Body of pancreas (tissue), 4 donors: ENCODE data around the gene FYTTD1. TPM values are rescaled to one million over a fixed set of nuclear protein-coding genes. Genes with fewer than 3 reads are reported as not detected.

Experiments
- ATAC-seq: fragments of 150-250 bp; one replicate; pipeline ENCODE4 v1.9.1; 2016
- DNase-seq, 4 donors: peaks; one replicate each; pipeline ENCODE4 v3.0.0-alpha.2; 2019
- H3K27ac ChIP-seq, 4 donors: fragments of 200-600 bp; sonication (generic); 1 replicate in 3 of 4; 2 replicates in 1 of 4; pipeline versions ENCODE4 v1.5.1 to v1.6.1; 2016 to 2019; ENCODE audit warnings: mild to moderate bottlenecking in 1 of 4, mixed read lengths in 1 of 4, moderate library complexity in 1 of 4
- H3K27me3 ChIP-seq, 2 donors: fragments of 200-600 bp; sonication (generic); one replicate each; pipeline ENCODE4 v1.6.0; 2016; ENCODE audit warnings: mild to moderate bottlenecking in 1 of 2
- H3K36me3 ChIP-seq, 2 donors: fragments of 200-600 bp; sonication (generic); replicated peaks in 1 of 2; 2 replicates each; pipeline ENCODE4 v1.5.1; 2016; ENCODE audit warnings: low read depth in 2 of 2; ENCODE audit not compliant: insufficient read depth in 1 of 2
- H3K4me1 ChIP-seq: fragments of 200-600 bp; sonication (generic); one replicate; pipeline ENCODE4 v1.6.0; 2016
- H3K4me3 ChIP-seq, 2 donors: fragments of 200-600 bp; sonication (generic); 1 replicate in 1 of 2; 2 replicates in 1 of 2; pipeline ENCODE4 v1.5.1; 2016 to 2019
- H3K9me3 ChIP-seq, 3 donors: fragments of 200-600 bp; sonication (generic); 1 replicate in 2 of 3; 2 replicates in 1 of 3; pipeline ENCODE4 v1.5.1; 2016
- POLR2A ChIP-seq, 3 donors: fragments of 450-650 bp; IDR thresholded peaks; one replicate each; pipeline ENCODE4 v1.6.1; 2016; ENCODE audit warnings: antibody characterized with exemption in 3 of 3, mild to moderate bottlenecking in 2 of 3
- WGBS, 2 donors: methylation state at CpG; one replicate each; pipeline ENCODE4 v1.1.5; 2017; 5-methylcytosine and 5-hydroxymethylcytosine counted together
- intact Hi-C: fragments of 100-400 bp; cut with DNase I; formaldehyde crosslinking; loops from one replicate; pipeline ENCODE4 v1.15.1; 2023
- total RNA-seq, 2 donors: library from RNA; depleted of rRNA; stranded (reverse); fragments of >200 nt; gene quantifications; one replicate each; pipeline ENCODE4 v1.1.0, GENCODE V29; 2016
- TF ChIP-seq, protein P1 (sequence below), 7 experiments: fragments of 450-650 bp in 4 of 7; fragments of 200-600 bp in 3 of 7; sonication (generic) in 3 of 7; IDR thresholded peaks; one replicate each; pipeline ENCODE4 v1.5.1; 2016 to 2019; ENCODE audit warnings: antibody characterized with exemption in 7 of 7

FYTTD1 gene
- total RNA-seq, 2 donors from 2014 or later = 13.8 to 16.3 TPM

DNA sequence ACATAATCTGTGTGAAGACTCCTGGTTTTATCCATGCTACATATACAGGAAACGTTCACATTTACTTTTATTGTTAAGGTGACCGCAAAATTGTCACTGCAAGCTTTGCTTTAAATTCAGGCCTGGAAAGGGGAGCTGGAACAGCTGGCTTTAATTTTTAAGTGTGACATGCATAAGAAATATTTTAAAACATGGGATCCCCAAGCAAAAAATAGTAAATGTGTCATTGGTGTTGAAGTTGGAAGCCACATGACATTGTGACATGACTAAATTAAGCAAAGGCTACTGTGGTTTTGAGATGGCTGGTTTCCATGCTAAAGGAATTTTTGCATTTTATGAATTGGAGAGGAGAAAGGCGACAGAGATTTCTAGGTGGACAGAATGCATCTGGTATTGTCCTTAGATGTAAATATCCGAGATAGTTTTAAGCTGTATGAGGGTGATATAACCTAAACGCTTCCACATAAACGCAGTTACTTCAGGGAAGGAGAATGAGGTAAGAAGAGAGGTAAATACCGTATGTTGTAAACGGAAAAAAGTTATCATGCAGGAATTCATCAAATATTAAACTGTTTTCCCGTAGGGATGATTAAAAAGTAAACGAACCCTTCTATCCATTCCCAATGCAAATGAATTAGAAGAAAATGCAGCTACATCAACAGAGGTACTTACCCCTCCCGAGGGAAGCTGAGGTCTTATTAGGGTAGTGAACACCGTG, 927 bp upstream of the FYTTD1 start:
- peak overlapping the region; percentile 88 to 94 (median 92) for H3K27ac ChIP-seq
- no peaks in the 10 kb centered on the region for H3K36me3 ChIP-seq
- intact Hi-C loops = no loop called here
- peak overlapping the region; percentile 10 to 48 for H3K4me3 ChIP-seq
- WGBS, 2 donors = 13 to 15% methylated on average over 12 of the region's 12 CpGs
- ATAC-seq (no peak), DNase-seq (no peak)
- H3K4me1 ChIP-seq = peaks cover 39% of the 10 kb centered on the region
- H3K9me3 ChIP-seq = no peaks in the 10 kb centered on the region
- no peaks in the 10 kb centered on the region for H3K27me3 ChIP-seq
- TF ChIP-seq, protein P1, sequence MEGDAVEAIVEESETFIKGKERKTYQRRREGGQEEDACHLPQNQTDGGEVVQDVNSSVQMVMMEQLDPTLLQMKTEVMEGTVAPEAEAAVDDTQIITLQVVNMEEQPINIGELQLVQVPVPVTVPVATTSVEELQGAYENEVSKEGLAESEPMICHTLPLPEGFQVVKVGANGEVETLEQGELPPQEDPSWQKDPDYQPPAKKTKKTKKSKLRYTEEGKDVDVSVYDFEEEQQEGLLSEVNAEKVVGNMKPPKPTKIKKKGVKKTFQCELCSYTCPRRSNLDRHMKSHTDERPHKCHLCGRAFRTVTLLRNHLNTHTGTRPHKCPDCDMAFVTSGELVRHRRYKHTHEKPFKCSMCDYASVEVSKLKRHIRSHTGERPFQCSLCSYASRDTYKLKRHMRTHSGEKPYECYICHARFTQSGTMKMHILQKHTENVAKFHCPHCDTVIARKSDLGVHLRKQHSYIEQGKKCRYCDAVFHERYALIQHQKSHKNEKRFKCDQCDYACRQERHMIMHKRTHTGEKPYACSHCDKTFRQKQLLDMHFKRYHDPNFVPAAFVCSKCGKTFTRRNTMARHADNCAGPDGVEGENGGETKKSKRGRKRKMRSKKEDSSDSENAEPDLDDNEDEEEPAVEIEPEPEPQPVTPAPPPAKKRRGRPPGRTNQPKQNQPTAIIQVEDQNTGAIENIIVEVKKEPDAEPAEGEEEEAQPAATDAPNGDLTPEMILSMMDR (IDR thresholded peaks at IDR 0.05) = no peak
- TF ChIP-seq POLR2A (IDR thresholded peaks at IDR 0.05) = no peak

DNA sequence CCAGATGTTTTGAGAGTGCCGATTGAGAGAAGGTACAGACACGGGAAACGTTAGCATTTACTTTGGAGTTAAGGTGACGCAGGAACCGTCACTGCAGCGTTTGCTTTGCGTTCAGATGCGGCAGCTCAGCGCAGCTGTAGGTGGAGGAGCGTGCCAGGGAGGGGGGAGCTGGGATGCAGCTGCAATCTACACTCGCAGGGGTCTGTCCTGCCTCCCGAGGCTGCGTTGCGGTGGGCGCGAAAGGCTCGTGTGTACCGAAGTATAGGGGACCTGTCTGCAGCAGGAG, 425 bp upstream of the FYTTD1 start:
- no peaks in the 10 kb centered on the region for H3K36me3 ChIP-seq
- H3K4me3 ChIP-seq = peak overlapping the region; percentile 10 to 48
- intact Hi-C loops = no loop called here
- DNase-seq (peak in 3 of 4 donors; percentile 58 to 65 (median 62)), ATAC-seq (peak; percentile 37)
- H3K9me3 ChIP-seq = no peaks in the 10 kb centered on the region
- TF ChIP-seq, protein P1 (IDR thresholded peaks at IDR 0.05) = no peak
- TF ChIP-seq POLR2A (IDR thresholded peaks at IDR 0.05) = no peak
- H3K27ac ChIP-seq = peak overlapping the region; percentile 88 to 94 (median 92)
- no peaks in the 10 kb centered on the region for H3K27me3 ChIP-seq
- peaks cover 39% of the 10 kb centered on the region for H3K4me1 ChIP-seq
- WGBS, 2 donors = 0% methylated on average over 18 of the region's 18 CpGs

DNA sequence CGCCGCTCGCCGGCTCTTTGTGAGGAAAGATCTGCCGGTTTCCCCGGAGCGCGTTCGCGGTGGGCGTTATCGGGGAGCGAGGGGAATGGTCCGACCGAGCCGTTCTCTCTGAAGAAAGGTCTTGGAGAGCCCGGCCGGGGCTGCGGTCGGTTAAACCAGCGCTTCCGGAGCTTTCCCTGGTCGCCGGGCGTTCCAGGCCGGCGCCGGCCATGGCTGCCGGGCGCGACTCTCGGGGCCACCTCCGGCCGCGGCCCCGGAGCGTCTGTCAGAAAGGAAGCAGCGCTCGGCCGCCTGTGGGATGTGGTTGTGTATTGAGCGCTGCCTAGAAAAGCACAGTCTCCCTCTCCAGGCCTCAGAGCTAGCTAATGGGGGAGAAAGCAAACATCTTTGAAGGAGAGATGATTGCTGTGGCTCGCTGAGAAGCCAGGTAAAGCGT, 731 bp downstream of the FYTTD1 start:
- WGBS, 2 donors = 0% methylated on average over 6 to 39 of the region's 43 CpGs
- DNase-seq = peak; percentile 52 to 72 (median 67)
- TF ChIP-seq, protein P1 (IDR thresholded peaks at IDR 0.05) = peak in 2 of 7 experiments; percentile 13 to 15
- TF ChIP-seq POLR2A (IDR thresholded peaks at IDR 0.05) = peak in 2 of 3 donors; percentile 12 to 31
- Histone ChIP-seq H3K9me3 (no peaks in the 10 kb centered on the region), H3K27ac (peak overlapping the region; percentile 88 to 94 (median 92)), H3K27me3 (no peaks in the 10 kb centered on the region), H3K36me3 (no peaks in the 10 kb centered on the region), H3K4me1 (peaks cover 39% of the 10 kb centered on the region), H3K4me3 (peak overlapping the region; percentile 71 to 81)
- intact Hi-C loops = no loop called here
- peak; percentile 52 for ATAC-seq

DNA sequence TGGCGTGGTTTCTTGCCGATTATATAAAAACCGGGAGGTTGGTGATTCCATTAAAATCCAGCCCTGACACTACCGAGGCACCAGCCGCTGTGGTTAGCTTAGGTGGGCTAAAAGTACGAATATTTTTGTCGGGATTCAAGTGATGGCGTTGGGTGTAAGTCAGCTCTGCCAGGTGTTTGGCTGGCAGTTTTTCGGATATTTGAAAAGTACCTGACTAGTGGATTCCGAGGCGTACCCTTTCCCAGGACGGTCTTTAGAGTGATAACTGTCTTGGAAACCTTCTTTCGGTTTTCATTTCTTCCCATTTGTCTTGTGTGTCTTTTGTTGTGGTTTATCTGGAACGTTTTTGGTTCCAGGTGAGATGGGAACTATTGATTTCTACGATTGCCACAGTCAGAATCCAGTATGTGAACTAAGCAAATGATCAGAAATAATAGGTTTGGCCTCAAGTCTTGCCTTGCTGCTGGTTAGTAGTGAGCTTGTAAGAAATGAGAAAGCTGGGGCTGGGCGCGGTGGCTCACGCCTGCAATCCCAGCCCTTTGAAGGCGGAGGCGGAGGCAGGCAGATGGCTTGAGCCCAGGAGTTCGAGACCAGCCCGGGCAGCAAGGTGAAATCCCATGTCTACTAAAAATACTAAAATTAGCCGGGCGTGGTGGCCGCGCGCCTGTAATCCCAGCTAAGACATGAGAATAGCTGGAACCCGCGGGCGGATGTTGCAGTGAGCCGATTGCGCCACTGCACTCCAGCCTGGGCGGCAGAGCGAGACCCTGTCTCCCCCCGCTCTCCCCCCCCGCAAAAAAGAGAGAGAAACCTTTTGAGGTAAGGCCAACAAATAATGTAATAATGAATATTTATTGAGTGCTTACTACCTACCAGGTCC, 1.4 kb downstream of the FYTTD1 start:
- DNase-seq (peak; percentile 37 to 55 (median 40)), ATAC-seq (no peak)
- Histone ChIP-seq H3K36me3 (no peaks in the 10 kb centered on the region), H3K27ac (peak overlapping the region; percentile 88 to 94 (median 92)), H3K4me1 (peaks cover 39% of the 10 kb centered on the region), H3K9me3 (no peaks in the 10 kb centered on the region), H3K27me3 (no peaks in the 10 kb centered on the region), H3K4me3 (peak overlapping the region in 1 of 2 donors; percentile 71)
- intact Hi-C loops = no loop called here
- TF ChIP-seq POLR2A (IDR thresholded peaks at IDR 0.05) = no peak
- TF ChIP-seq, protein P1 (IDR thresholded peaks at IDR 0.05) = no peak
- 1 to 7% methylated on average over 36 of the region's 36 CpGs for WGBS, 2 donors
